Gastrocnemius medialis (tissue), 4 donors: Measurements from ENCODE around the gene MPRIP. TPM values are rescaled to one million over a fixed set of nuclear protein-coding genes. Genes with fewer than 3 reads are reported as not detected.

ENCODE experiments used
- ATAC-seq, 2 donors: fragments of 150-250 bp; one replicate each; pipeline ENCODE4 v1.9.1; 2016
- DNase-seq, 2 donors: peaks; one replicate each; pipeline ENCODE4 v3.0.0-alpha.2; 2019
- H3K27ac ChIP-seq, 4 donors: fragments of 200-600 bp; sonication (generic); 1 replicate in 1 of 4; 2 replicates in 3 of 4; pipeline ENCODE4 v1.5.1; 2016 to 2018; ENCODE audit warnings: mild to moderate bottlenecking in 2 of 4, moderate library complexity in 1 of 4
- H3K27me3 ChIP-seq, 3 donors: fragments of 200-600 bp; sonication (generic) in 2 of 3; 1 replicate in 1 of 3; 2 replicates in 2 of 3; pipeline versions ENCODE4 v1.5.1 to v1.6.0; 2016 to 2019; ENCODE audit warnings: mild to moderate bottlenecking in 1 of 3, moderate library complexity in 1 of 3
- H3K36me3 ChIP-seq, 2 donors: fragments of 200-600 bp; sonication (generic) in 1 of 2; one replicate each; pipeline ENCODE4 v1.5.1; 2017 to 2018
- H3K4me1 ChIP-seq, 2 donors: fragments of 200-600 bp; sonication (generic) in 1 of 2; one replicate each; pipeline ENCODE4 v1.5.1; 2016 to 2017; ENCODE audit warnings: mild to moderate bottlenecking in 2 of 2
- H3K4me3 ChIP-seq, 4 donors: fragments of 200-600 bp; sonication (generic) in 3 of 4; 1 replicate in 1 of 4; 2 replicates in 3 of 4; pipeline ENCODE4 v1.5.1; 2016 to 2019; ENCODE audit warnings: mild to moderate bottlenecking in 2 of 4
- H3K9me3 ChIP-seq, 3 donors: fragments of 200-600 bp; sonication (generic) in 2 of 3; 1 replicate in 1 of 3; 2 replicates in 2 of 3; pipeline ENCODE4 v1.5.1; 2016 to 2019
- POLR2A ChIP-seq, 2 donors: fragments of 450-650 bp; IDR thresholded peaks; one replicate each; pipeline ENCODE4 v1.6.1; 2017; ENCODE audit warnings: antibody characterized with exemption in 2 of 2, mild to moderate bottlenecking in 2 of 2, moderate library complexity in 2 of 2
- in situ Hi-C, 4 donors: fragments of 200-750 bp; cut with MboI; loops; one replicate each; pipeline versions ENCODE4 v1.15.0 to v1.8.0; 2017; ENCODE audit warnings: low sequenced_read_pairs in 4 of 4
- intact Hi-C: fragments of 100-400 bp; cut with DNase I; formaldehyde crosslinking; loops from one replicate; pipeline ENCODE4 v1.15.1; 2023; ENCODE audit warnings: low total_unique reads
- total RNA-seq, 4 donors: library from RNA; depleted of rRNA; stranded (reverse); fragments of >200 nt; gene quantifications; one replicate each; pipeline versions ENCODE4 v1.1.0 to v1.2.3, GENCODE V29; 2016
- TF ChIP-seq, protein P1 (sequence below), 5 experiments: fragments of 450-650 bp in 3 of 5; fragments of 200-600 bp in 2 of 5; sonication (generic) in 2 of 5; IDR thresholded peaks in 4 of 5; conservative IDR thresholded peaks in 1 of 5; 1 replicate in 4 of 5; 2 replicates in 1 of 5; pipeline ENCODE4 v1.5.1; 2016 to 2019; ENCODE audit warnings: antibody characterized with exemption in 5 of 5, mild to moderate bottlenecking in 3 of 5, moderate library complexity in 3 of 5

The MPRIP gene
- total RNA-seq, 4 donors from 2014 or later, result 71.1 to 127 (median 124) TPM

DNA sequence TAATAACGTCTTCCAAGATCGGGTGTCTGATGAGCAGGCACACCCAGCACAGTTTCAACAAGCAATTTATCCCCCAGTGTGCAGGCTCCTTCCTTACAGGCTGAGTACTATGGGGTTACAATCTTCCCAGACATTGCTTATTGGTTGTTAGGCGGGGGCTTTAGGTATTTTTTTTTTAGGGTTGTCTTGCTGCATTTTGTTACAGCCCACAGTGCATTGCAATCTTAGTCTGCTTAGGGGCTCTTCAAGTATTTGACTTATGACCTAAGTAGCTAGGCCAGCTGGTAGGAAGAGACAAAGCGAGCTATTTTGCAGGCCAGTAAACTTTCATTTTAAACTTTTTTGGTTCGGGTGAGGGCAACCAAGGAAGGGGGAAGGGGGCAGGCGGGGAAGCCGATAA lies 158.1 kb downstream of the MPRIP start:
- peak overlapping the region in 1 of 4 donors; percentile 25 for H3K27ac ChIP-seq
- H3K27me3 ChIP-seq, result no peaks in the 10 kb centered on the region
- no peak for ATAC-seq
- intact Hi-C loops, result no loop called here
- H3K9me3 ChIP-seq, result no peaks in the 10 kb centered on the region
- no peaks in the 10 kb centered on the region for H3K36me3 ChIP-seq
- no peak overlapping the region for H3K4me3 ChIP-seq
- no peak for TF ChIP-seq POLR2A (IDR thresholded peaks at IDR 0.05)
- TF ChIP-seq, protein P1, sequence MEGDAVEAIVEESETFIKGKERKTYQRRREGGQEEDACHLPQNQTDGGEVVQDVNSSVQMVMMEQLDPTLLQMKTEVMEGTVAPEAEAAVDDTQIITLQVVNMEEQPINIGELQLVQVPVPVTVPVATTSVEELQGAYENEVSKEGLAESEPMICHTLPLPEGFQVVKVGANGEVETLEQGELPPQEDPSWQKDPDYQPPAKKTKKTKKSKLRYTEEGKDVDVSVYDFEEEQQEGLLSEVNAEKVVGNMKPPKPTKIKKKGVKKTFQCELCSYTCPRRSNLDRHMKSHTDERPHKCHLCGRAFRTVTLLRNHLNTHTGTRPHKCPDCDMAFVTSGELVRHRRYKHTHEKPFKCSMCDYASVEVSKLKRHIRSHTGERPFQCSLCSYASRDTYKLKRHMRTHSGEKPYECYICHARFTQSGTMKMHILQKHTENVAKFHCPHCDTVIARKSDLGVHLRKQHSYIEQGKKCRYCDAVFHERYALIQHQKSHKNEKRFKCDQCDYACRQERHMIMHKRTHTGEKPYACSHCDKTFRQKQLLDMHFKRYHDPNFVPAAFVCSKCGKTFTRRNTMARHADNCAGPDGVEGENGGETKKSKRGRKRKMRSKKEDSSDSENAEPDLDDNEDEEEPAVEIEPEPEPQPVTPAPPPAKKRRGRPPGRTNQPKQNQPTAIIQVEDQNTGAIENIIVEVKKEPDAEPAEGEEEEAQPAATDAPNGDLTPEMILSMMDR (IDR thresholded peaks at IDR 0.05 in 4 of 5, conservative IDR thresholded peaks at IDR 0.05 in 1 of 5), result no peak
- in situ Hi-C loops, result no loop called here
- DNase-seq, result no peak
- H3K4me1 ChIP-seq, result peaks cover 9 to 18% of the 10 kb centered on the region in 2 donors

DNA sequence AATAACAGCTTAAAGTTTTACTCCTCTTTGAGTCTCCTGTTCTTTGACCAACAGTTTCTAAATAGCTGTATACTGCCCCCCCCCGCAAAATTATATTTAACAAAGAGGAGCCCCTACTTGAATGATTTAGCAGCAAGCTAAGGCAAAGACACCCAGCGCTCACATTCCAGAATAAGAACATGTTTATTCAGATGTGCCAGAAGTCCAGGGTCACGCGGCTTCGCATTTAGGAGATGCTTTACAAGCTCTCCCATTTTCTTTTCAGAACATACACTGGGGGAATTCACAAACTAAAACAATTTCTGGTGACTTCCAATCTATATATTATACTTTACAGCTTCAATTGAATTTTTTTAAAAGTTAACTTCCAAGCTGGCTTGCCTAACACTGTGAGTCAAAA lies 158.6 kb downstream of the MPRIP start:
- H3K4me3 ChIP-seq, result no peak overlapping the region
- H3K9me3 ChIP-seq, result no peaks in the 10 kb centered on the region
- peaks cover 12 to 23% of the 10 kb centered on the region in 2 donors for H3K4me1 ChIP-seq
- H3K27me3 ChIP-seq, result no peaks in the 10 kb centered on the region
- ATAC-seq (no peak), DNase-seq (no peak)
- no peak overlapping the region for H3K27ac ChIP-seq
- no peaks in the 10 kb centered on the region for H3K36me3 ChIP-seq
- in situ Hi-C loops, result no loop called here
- intact Hi-C loops, result no loop called here
- TF ChIP-seq POLR2A (IDR thresholded peaks at IDR 0.05), result no peak
- TF ChIP-seq, protein P1 (IDR thresholded peaks at IDR 0.05 in 4 of 5, conservative IDR thresholded peaks at IDR 0.05 in 1 of 5), result no peak

DNA sequence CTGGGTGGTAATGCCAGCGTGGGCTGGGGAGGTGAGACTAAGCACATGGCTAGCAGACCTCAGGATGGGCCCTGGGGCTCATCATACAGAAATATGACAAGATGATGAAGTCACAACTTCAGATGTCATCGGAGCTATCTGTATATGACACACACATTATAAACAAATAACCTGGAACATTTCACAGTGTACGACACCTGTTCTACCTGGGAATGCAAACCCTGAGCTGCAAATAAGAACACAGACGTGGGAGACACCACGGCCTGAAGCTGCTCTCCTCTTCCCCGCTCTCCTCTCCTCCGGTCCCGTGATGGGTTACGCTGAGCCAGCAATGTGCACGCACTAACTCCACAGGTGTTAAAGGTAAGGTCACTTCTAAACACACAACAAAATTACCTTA lies 159.0 kb downstream of the MPRIP start:
- DNase-seq (no peak), ATAC-seq (no peak)
- no peaks in the 10 kb centered on the region for H3K9me3 ChIP-seq
- no peaks in the 10 kb centered on the region for H3K27me3 ChIP-seq
- H3K4me1 ChIP-seq, result peaks cover 12 to 23% of the 10 kb centered on the region in 2 donors
- H3K36me3 ChIP-seq, result no peaks in the 10 kb centered on the region
- TF ChIP-seq, protein P1 (IDR thresholded peaks at IDR 0.05 in 4 of 5, conservative IDR thresholded peaks at IDR 0.05 in 1 of 5), result no peak
- TF ChIP-seq POLR2A (IDR thresholded peaks at IDR 0.05), result no peak
- no peak overlapping the region for H3K4me3 ChIP-seq
- in situ Hi-C loops (no loop called here), intact Hi-C loops (no loop called here)
- no peak overlapping the region for H3K27ac ChIP-seq

DNA sequence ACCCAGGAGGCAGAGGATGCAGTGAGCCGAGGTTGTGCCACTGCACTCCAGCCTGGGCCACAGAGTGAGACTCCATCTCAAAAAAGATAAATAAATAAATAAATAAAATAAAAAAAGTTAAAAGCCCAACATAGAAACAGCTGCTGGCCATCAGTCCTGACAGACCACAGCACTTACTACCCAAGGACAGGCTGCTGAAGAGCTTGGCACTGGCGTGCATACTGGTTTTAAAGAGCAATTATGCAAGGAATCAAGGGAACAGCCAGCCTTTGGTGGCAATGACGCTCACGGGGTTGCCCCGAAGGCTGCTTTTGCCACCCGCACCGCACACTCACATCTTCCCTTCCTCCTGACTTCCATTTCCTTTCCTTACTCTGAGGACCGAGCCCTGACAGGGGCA lies 159.7 kb downstream of the MPRIP start:
- no peak overlapping the region for H3K4me3 ChIP-seq
- ATAC-seq (no peak), DNase-seq (no peak)
- in situ Hi-C loops, result no loop called here
- no peaks in the 10 kb centered on the region for H3K36me3 ChIP-seq
- intact Hi-C loops, result no loop called here
- no peaks in the 10 kb centered on the region for H3K27me3 ChIP-seq
- no peak for TF ChIP-seq POLR2A (IDR thresholded peaks at IDR 0.05)
- TF ChIP-seq, protein P1 (IDR thresholded peaks at IDR 0.05 in 4 of 5, conservative IDR thresholded peaks at IDR 0.05 in 1 of 5), result no peak
- H3K4me1 ChIP-seq, result peaks cover 12 to 25% of the 10 kb centered on the region in 2 donors
- no peak overlapping the region for H3K27ac ChIP-seq
- no peaks in the 10 kb centered on the region for H3K9me3 ChIP-seq

DNA sequence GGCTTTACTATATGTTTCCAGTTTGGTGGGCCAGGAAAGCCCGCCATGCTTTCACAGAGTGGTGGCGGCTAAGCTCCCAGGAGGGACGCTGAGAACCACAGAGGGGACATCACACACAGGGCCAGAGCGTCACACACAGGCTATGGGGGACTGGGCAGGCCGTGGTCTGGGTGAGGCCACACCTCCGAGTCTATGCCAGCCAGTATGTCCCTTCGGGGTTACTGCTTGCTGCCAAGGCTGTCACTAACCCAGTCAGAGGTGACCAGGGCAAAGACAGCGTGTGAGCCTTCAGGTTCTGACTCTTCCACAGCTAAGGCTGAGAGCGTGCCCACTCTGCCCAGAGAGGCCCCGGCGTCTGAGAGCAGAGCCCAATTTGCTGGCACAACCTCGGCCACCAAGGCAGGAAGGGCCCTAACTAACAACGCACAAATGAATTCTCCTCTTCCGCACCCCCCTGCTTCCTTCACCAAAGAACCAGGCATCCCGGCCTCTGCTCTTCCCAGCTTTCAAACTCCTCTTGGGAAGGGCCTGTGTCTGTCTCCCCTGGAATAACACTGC lies 161.0 kb downstream of the MPRIP start:
- TF ChIP-seq, protein P1 (IDR thresholded peaks at IDR 0.05 in 4 of 5, conservative IDR thresholded peaks at IDR 0.05 in 1 of 5), result no peak
- in situ Hi-C loops, result no loop called here
- H3K27me3 ChIP-seq, result no peaks in the 10 kb centered on the region
- no peaks in the 10 kb centered on the region for H3K36me3 ChIP-seq
- no peak overlapping the region for H3K4me3 ChIP-seq
- H3K4me1 ChIP-seq, result peaks cover 12 to 25% of the 10 kb centered on the region in 2 donors
- H3K27ac ChIP-seq, result no peak overlapping the region
- intact Hi-C loops, result no loop called here
- ATAC-seq, result no peak
- no peaks in the 10 kb centered on the region for H3K9me3 ChIP-seq
- no peak for DNase-seq
